ENCODE results near the gene HDAC9.

HDAC9 gene

GRCh38 chr7:18509481-18509880 is 13.9 kb downstream of the HDAC9 start:
- H3K27me3 ChIP-seq, result no peaks in the 10 kb centered on the region
- no peak for TF ChIP-seq CTCF (IDR thresholded peaks at IDR 0.05)
- no peaks in the 10 kb centered on the region for H3K4me1 ChIP-seq (ENCODE audit: control insufficient read depth in 1 of 2, insufficient read depth in 1 of 2, low read depth in 1 of 2, low read length in 1 of 2)
- H3K27ac ChIP-seq, result no peak overlapping the region
- no peaks in the 10 kb centered on the region for H3K9me3 ChIP-seq
- H3K4me3 ChIP-seq (ENCODE audit: low read depth in 1 of 2, low read length in 1 of 2), result no peak overlapping the region
- no peaks in the 10 kb centered on the region for H3K36me3 ChIP-seq

DNA sequence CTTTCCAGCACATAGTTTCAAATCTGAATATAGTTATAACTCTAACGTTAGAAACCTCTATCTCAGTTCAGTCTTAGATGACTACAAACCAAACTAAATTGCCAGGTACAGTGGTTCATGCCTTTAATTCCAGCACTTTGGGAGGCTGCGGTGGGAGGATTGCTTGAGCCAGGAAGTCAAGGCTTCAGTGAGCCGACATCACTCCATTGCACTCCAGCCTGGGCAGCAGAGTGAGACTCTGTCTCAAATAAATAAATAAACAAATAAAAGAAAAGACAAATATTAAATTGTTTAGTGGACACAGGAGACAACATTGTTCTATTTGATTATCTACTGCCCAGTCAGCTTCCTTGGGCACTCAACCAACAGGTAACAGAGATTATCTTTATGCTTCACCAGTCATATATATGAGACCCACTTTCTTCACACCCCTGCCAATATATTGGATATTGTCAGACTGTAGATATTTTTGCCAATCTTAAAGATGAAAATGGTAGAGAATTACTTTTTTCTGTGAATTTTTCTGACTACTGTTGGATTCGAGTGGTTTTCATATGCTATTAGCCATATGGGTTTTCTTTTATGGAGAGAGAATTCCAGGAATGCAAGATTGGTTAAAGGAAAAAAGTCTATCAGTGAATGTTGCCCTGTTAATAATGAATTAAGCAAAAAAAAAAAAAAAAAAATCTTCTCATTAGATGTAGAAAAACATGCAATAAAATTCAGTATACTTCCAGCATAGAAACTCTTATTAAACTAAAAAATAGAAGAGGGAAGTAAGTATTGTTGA is 16.0 kb downstream of the HDAC9 start:
- Histone ChIP-seq H3K36me3 (no peaks in the 10 kb centered on the region), H3K4me3 (ENCODE audit: low read depth in 1 of 2, low read length in 1 of 2) (no peak overlapping the region)
- TF ChIP-seq CTCF (IDR thresholded peaks at IDR 0.05), result no peak

GRCh38 chr7:18513343-18513742 is 17.8 kb downstream of the HDAC9 start:
- no peaks in the 10 kb centered on the region for H3K36me3 ChIP-seq
- H3K27ac ChIP-seq, result no peak overlapping the region
- H3K4me1 ChIP-seq (ENCODE audit: control insufficient read depth in 1 of 2, insufficient read depth in 1 of 2, low read depth in 1 of 2, low read length in 1 of 2), result no peaks in the 10 kb centered on the region
- H3K4me3 ChIP-seq (ENCODE audit: low read depth in 1 of 2, low read length in 1 of 2), result no peak overlapping the region
- no peaks in the 10 kb centered on the region for H3K27me3 ChIP-seq
- no peaks in the 10 kb centered on the region for H3K9me3 ChIP-seq
- no peak for TF ChIP-seq CTCF (IDR thresholded peaks at IDR 0.05)

More for the DNA sequence above, 16.0 kb downstream of the HDAC9 start:
- H3K4me1 ChIP-seq (ENCODE audit: control insufficient read depth in 1 of 2, insufficient read depth in 1 of 2, low read depth in 1 of 2, low read length in 1 of 2), result no peaks in the 10 kb centered on the region
- no peaks in the 10 kb centered on the region for H3K27me3 ChIP-seq
- H3K27ac ChIP-seq, result no peak overlapping the region
- H3K9me3 ChIP-seq, result no peaks in the 10 kb centered on the region

DNA sequence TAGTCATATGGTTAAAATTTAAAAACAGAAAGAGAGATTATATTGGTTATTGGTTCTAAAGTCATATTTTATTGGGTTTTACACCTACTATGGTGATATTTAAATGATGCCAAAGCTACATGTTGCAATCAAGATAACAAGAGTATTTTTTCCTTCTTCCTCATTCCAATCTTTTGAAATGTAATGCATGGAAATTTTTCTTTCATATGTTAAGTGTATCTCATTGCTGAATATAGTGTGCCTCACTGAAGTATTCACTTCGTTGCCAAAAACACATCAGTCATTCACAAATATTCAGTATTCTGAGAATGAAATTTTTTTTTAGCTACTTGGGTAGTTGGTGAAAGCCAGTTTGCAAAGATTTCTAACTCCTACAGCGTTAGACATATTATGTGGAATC is 19.5 kb downstream of the HDAC9 start:
- H3K27ac ChIP-seq, result no peak overlapping the region
- no peak for TF ChIP-seq CTCF (IDR thresholded peaks at IDR 0.05)

DNA sequence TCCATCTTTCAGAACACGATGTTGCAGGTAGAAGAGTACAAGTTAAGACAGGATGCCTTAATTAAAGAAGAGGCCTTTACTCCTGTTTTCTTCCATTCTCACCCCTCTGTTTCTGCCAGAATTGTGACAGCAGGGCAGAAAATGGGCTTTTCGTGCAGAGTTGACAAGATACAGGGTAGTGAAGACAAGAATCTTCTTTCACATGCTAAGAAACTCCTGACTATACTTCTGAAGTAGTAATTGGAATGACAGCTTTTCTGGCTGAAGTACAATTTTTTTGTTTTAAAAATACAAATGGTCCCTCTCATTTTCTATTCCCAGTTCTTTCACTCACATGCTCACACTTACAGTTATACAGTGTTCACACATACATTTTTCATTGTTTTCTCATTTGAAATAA is 22.1 kb downstream of the HDAC9 start:
- Histone ChIP-seq H3K27ac (no peak overlapping the region), H3K4me1 (ENCODE audit: control insufficient read depth in 1 of 2, insufficient read depth in 1 of 2, low read depth in 1 of 2, low read length in 1 of 2) (no peaks in the 10 kb centered on the region), H3K4me3 (ENCODE audit: low read depth in 1 of 2, low read length in 1 of 2) (no peak overlapping the region), H3K36me3 (no peaks in the 10 kb centered on the region), H3K27me3 (no peaks in the 10 kb centered on the region), H3K9me3 (no peaks in the 10 kb centered on the region)
- TF ChIP-seq CTCF (IDR thresholded peaks at IDR 0.05), result no peak

More for the DNA sequence above, 19.5 kb downstream of the HDAC9 start:
- Histone ChIP-seq H3K36me3 (no peaks in the 10 kb centered on the region), H3K4me3 (ENCODE audit: low read depth in 1 of 2, low read length in 1 of 2) (no peak overlapping the region), H3K9me3 (no peaks in the 10 kb centered on the region), H3K27me3 (no peaks in the 10 kb centered on the region), H3K4me1 (ENCODE audit: control insufficient read depth in 1 of 2, insufficient read depth in 1 of 2, low read depth in 1 of 2, low read length in 1 of 2) (no peaks in the 10 kb centered on the region)
